K562 (cell line): ENCODE results near the gene COBLL1.

Experiments
- ATF1 ChIP-seq, 2 experiments: fragments of 450-650 bp in 1 of 2; IDR thresholded peaks; 2 replicates each; pipeline ENCODE4 v1.6.1; 2016; ENCODE audit warnings: missing compliant biosample characterization in 1 of 2, missing genetic modification characterization in 1 of 2
- CREB1 ChIP-seq, 2 experiments: sonication (generic) in 1 of 2; formaldehyde crosslinking in 1 of 2; IDR thresholded peaks; 2 replicates each; pipeline versions ENCODE4 v1.6.1 to v1.8.0; 2012 to 2022; ENCODE audit warnings: inconsistent platforms in 1 of 2, mild to moderate bottlenecking in 1 of 2, missing genetic modification reagents in 1 of 2, moderate library complexity in 1 of 2
- FOXK1 ChIP-seq: sonication (generic); formaldehyde crosslinking; IDR thresholded peaks from 2 replicates; pipeline ENCODE4 v1.8.0; 2022; ENCODE audit warnings: missing genetic modification reagents, mild to moderate bottlenecking, borderline replicate concordance
- JUNB ChIP-seq: fragments of 450-650 bp; formaldehyde crosslinking; conservative IDR thresholded peaks from 2 replicates; pipeline ENCODE4 v1.4.0; 2020; ENCODE audit warnings: mild to moderate bottlenecking
- POLR2AphosphoS2 ChIP-seq: IDR thresholded peaks from 2 replicates; pipeline ENCODE4 v1.6.1; 2012; ENCODE audit warnings: low read length, improper control_type of control experiment
- TAF1 ChIP-seq: IDR thresholded peaks from 2 replicates; pipeline ENCODE4 v1.6.1; 2011; ENCODE audit warnings: mild to moderate bottlenecking, low read length, moderate library complexity; ENCODE audit not compliant: insufficient read depth, control insufficient read depth, severe bottlenecking; ENCODE audit errors: extremely low read depth
- TF ChIP-seq, protein P1 (sequence below): sonication (generic); formaldehyde crosslinking; IDR thresholded peaks from 2 replicates; pipeline ENCODE4 v1.8.1; 2022; ENCODE audit warnings: missing genetic modification reagents
- TF ChIP-seq, protein P2 (sequence below), 3 experiments: IDR thresholded peaks in 2 of 3; conservative IDR thresholded peaks in 1 of 3; 2 replicates each; pipeline ENCODE4 v1.5.1; 2011 to 2012; ENCODE audit warnings: low read length in 3 of 3, mild to moderate bottlenecking in 3 of 3, control low read depth in 2 of 3, improper control_type of control experiment in 1 of 3, inconsistent platforms in 1 of 3, low read depth in 1 of 3, mixed read lengths in 1 of 3, moderate library complexity in 1 of 3; ENCODE audit not compliant: insufficient read depth in 2 of 3

DNA sequence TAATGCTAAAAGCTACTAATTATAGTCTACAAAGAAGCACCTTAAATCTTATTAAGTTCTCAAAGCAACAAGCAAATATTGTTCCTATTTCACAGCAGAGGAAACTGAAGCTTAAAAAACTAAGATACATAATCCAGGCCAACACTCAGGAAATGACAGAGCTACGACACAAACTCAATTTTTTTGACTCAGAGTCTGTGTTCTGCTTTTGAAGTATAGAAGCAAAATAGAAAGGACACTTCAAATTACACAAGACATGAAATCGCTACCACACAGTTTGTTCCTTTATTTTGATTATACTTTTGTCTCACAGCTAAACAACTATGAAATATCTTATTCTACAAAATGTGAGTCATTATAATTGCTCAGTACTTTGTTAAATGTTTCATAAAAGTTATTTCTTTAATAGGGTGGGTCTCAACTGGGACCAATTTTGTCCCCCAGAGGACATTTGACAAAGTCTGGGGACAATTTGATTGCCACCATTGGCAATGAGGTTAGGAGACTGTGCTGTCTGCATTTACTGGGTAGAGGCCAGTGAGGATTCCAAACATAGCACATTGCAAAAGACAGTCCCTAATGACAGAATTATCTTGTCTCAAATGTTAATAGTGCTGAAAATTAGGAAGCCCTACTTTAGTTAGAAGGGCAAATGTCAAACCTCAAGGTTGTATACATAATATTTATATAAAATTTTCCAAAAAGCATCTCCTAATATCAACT, 118.8 kb downstream of the COBLL1 start:
- TF ChIP-seq CREB1 (IDR thresholded peaks at IDR 0.05) (no peak), CREB1 (CRISPR knock-in tag; IDR thresholded peaks at IDR 0.05) (no peak), JUNB (CRISPR knock-in tag) (no peak), POLR2AphosphoS2 (no peak), ATF1 (CRISPR knock-in tag; IDR thresholded peaks at IDR 0.05) (no peak), ATF1 (tag; IDR thresholded peaks at IDR 0.05) (no peak), TAF1 (no peak), FOXK1 (CRISPR knock-in tag) (no peak)
- TF ChIP-seq, protein P1, sequence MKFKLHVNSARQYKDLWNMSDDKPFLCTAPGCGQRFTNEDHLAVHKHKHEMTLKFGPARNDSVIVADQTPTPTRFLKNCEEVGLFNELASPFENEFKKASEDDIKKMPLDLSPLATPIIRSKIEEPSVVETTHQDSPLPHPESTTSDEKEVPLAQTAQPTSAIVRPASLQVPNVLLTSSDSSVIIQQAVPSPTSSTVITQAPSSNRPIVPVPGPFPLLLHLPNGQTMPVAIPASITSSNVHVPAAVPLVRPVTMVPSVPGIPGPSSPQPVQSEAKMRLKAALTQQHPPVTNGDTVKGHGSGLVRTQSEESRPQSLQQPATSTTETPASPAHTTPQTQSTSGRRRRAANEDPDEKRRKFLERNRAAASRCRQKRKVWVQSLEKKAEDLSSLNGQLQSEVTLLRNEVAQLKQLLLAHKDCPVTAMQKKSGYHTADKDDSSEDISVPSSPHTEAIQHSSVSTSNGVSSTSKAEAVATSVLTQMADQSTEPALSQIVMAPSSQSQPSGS (CRISPR knock-in tag) = no peak
- TF ChIP-seq, protein P2, sequence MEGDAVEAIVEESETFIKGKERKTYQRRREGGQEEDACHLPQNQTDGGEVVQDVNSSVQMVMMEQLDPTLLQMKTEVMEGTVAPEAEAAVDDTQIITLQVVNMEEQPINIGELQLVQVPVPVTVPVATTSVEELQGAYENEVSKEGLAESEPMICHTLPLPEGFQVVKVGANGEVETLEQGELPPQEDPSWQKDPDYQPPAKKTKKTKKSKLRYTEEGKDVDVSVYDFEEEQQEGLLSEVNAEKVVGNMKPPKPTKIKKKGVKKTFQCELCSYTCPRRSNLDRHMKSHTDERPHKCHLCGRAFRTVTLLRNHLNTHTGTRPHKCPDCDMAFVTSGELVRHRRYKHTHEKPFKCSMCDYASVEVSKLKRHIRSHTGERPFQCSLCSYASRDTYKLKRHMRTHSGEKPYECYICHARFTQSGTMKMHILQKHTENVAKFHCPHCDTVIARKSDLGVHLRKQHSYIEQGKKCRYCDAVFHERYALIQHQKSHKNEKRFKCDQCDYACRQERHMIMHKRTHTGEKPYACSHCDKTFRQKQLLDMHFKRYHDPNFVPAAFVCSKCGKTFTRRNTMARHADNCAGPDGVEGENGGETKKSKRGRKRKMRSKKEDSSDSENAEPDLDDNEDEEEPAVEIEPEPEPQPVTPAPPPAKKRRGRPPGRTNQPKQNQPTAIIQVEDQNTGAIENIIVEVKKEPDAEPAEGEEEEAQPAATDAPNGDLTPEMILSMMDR (IDR thresholded peaks at IDR 0.05 in 2 of 3, conservative IDR thresholded peaks at IDR 0.05 in 1 of 3; ENCODE audit: insufficient read depth in 2 of 3, low read depth in 1 of 3, low read length in 3 of 3) = no peak
